Testis (tissue), 2 donors: ENCODE data around the gene MARCHF11.

Experiments
- POLR2A ChIP-seq: fragments of 450-650 bp; IDR thresholded peaks from one replicate; pipeline ENCODE4 v1.6.1; 2017; ENCODE audit warnings: antibody characterized with exemption, mild to moderate bottlenecking, moderate library complexity
- TF ChIP-seq, protein P1 (sequence below), 3 experiments: fragments of 450-650 bp in 2 of 3; fragments of 200-600 bp in 1 of 3; sonication (generic) in 1 of 3; IDR thresholded peaks; one replicate each; pipeline ENCODE4 v1.5.1; 2016 to 2019; ENCODE audit warnings: antibody characterized with exemption in 3 of 3, mild to moderate bottlenecking in 2 of 3, moderate library complexity in 1 of 3

DNA sequence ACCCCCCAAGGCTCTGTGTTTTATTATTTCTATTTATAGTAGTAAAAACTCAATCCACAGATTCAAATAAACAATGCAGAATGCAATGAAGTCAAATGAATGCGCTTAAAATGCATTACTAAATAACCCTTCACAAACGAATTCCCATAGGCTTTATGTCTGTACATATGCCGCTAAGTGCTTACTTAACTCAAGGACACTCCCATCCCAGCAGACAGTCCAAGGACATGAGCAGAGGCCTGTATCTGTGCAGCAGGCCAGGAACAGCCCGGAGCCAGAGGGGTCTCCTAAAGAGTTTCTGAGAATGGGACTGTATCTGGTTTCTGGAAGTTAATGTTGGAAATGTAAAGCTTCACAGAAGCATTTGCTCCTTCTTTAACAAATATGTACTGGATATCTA is 59.8 kb downstream of the MARCHF11 start:
- no peak for TF ChIP-seq POLR2A
- TF ChIP-seq, protein P1, sequence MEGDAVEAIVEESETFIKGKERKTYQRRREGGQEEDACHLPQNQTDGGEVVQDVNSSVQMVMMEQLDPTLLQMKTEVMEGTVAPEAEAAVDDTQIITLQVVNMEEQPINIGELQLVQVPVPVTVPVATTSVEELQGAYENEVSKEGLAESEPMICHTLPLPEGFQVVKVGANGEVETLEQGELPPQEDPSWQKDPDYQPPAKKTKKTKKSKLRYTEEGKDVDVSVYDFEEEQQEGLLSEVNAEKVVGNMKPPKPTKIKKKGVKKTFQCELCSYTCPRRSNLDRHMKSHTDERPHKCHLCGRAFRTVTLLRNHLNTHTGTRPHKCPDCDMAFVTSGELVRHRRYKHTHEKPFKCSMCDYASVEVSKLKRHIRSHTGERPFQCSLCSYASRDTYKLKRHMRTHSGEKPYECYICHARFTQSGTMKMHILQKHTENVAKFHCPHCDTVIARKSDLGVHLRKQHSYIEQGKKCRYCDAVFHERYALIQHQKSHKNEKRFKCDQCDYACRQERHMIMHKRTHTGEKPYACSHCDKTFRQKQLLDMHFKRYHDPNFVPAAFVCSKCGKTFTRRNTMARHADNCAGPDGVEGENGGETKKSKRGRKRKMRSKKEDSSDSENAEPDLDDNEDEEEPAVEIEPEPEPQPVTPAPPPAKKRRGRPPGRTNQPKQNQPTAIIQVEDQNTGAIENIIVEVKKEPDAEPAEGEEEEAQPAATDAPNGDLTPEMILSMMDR (IDR thresholded peaks at IDR 0.05), result no peak
